CD4-positive, alpha-beta T cell (primary cell): Measurements from ENCODE around the gene MAGEC1. TPM values are rescaled to one million over a fixed set of nuclear protein-coding genes. Genes with fewer than 3 reads are reported as not detected.

ENCODE experiments used
- ATAC-seq: fragments of 200-7000 bp; cut with Tn5 transposase; one replicate; pipeline ENCODE4 v1.10.0; 2022; ENCODE audit warnings: mild to moderate bottlenecking; ENCODE audit not compliant: poor library complexity
- CTCF ChIA-PET: fragments of 350-600 bp; sonication (Branson Sonifier 250); formaldehyde crosslinking; loops from one replicate; lab custom pipeline; 2021; ENCODE audit warnings: antibody characterized with exemption, inconsistent platforms; lab: Charles Lee
- POLR2A ChIA-PET: fragments of 350-600 bp; sonication (Branson Sonifier 250); formaldehyde crosslinking; loops from one replicate; lab custom pipeline; 2021; ENCODE audit warnings: antibody characterized with exemption, inconsistent platforms; lab: Charles Lee
- DNase-seq, 14 experiments: peaks; one replicate each; pipeline ENCODE4 v3.0.0-alpha.2; 2013 to 2020; ENCODE audit warnings: mixed read lengths in 2 of 14
- H3K27ac ChIP-seq, 2 donors: one replicate each; pipeline versions ENCODE4 v1.5.1 to v1.7.0; 2013; ENCODE audit warnings: low read length in 2 of 2, low read depth in 1 of 2, mild to moderate bottlenecking in 1 of 2
- H3K27me3 ChIP-seq, 2 experiments: 1 replicate in 1 of 2; 2 replicates in 1 of 2; pipeline versions ENCODE4 v1.6.1 to v1.7.0; 2013; ENCODE audit warnings: low read length in 2 of 2, control low read depth in 1 of 2, mild to moderate bottlenecking in 1 of 2, moderate library complexity in 1 of 2; ENCODE audit not compliant: insufficient read depth in 2 of 2, control insufficient read depth in 1 of 2
- H3K36me3 ChIP-seq: one replicate; pipeline ENCODE4 v1.6.1; 2013; ENCODE audit warnings: low read length, control low read depth; ENCODE audit not compliant: insufficient read depth
- H3K4me1 ChIP-seq: one replicate; pipeline ENCODE4 v1.6.1; 2013; ENCODE audit warnings: low read length, control low read depth; ENCODE audit not compliant: insufficient read depth
- H3K4me3 ChIP-seq: one replicate; pipeline ENCODE4 v1.5.1; 2013; ENCODE audit warnings: mild to moderate bottlenecking, low read length, moderate library complexity
- H3K9me3 ChIP-seq, 2 experiments: 1 replicate in 1 of 2; 2 replicates in 1 of 2; pipeline versions ENCODE4 v1.6.1 to v1.7.0; 2013; ENCODE audit warnings: low read length in 2 of 2, mild to moderate bottlenecking in 2 of 2, control low read depth in 1 of 2, moderate library complexity in 1 of 2; ENCODE audit not compliant: control insufficient read depth in 1 of 2, insufficient read depth in 1 of 2
- H3K27ac Mint-ChIP-seq: one replicate; pipeline ENCODE4 v1.8.0; 2020; ENCODE audit warnings: mixed read lengths
- H3K27me3 Mint-ChIP-seq: one replicate; pipeline ENCODE4 v1.8.0; 2021; ENCODE audit warnings: mixed read lengths
- H3K36me3 Mint-ChIP-seq: one replicate; pipeline ENCODE4 v1.8.0; 2021; ENCODE audit warnings: low read depth, mixed read lengths
- H3K4me1 Mint-ChIP-seq: one replicate; pipeline ENCODE4 v1.8.0; 2021; ENCODE audit warnings: low read depth, mixed read lengths
- H3K4me3 Mint-ChIP-seq: one replicate; pipeline ENCODE4 v1.8.0; 2020; ENCODE audit warnings: mild to moderate bottlenecking, mixed read lengths
- H3K9me3 Mint-ChIP-seq: one replicate; pipeline ENCODE4 v1.8.0; 2020; ENCODE audit warnings: mixed read lengths
- intact Hi-C, 2 experiments: fragments of 100-400 bp; cut with DNase I in 1 of 2; cut with micrococcal nuclease in 1 of 2; formaldehyde crosslinking; loops; one replicate each; pipeline versions ENCODE4 v1.15.1 to v1.9.0; 2023 to 2025; cut with DNase I, micrococcal nuclease
- total RNA-seq, 174 experiments: library from RNA in 2 of 174; stranded (reverse) in 2 of 174; gene quantifications; one replicate each; pipeline ENCODE4 v1.2.3 and lab custom pipeline; 2021 to 2026
- TF ChIP-seq, protein P1 (sequence below): fragments of 200-600 bp; IDR thresholded peaks from one replicate; pipeline ENCODE4 v1.8.0; 2022; ENCODE audit warnings: antibody characterized with exemption, mild to moderate bottlenecking

The MAGEC1 gene
- total RNA-seq, 2 experiments from 2014 or later = not detected

DNA sequence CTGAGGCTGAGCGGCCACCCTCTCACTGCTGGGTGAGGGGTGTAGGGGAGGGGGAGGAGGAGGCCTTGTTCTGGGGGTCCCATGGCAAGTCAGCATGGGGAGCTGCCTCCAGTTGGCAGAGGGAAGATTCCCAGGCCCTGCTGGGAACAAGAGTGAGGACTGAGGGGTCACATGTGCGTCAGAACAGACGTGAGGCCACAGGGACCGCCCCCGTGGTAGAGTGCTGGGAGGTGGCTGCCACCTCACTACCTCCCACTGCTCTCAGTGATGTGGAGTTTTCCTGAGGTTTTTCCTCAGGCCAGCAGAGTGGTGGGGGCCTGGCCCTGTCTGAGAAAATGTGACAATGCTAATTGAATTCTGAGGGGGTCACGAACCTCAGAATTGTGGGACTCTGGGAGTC, 568 bp downstream of the MAGEC1 start:
- no peak for DNase-seq
- Mint-ChIP-seq H3K4me1 (no peaks in the 10 kb centered on the region), H3K9me3 (no peaks in the 10 kb centered on the region), H3K27ac (no peak overlapping the region), H3K36me3 (no peaks in the 10 kb centered on the region), H3K27me3 (no peaks in the 10 kb centered on the region), H3K4me3 (no peak overlapping the region)
- intact Hi-C loops = no loop called here
- H3K9me3 ChIP-seq = peaks cover 0 to 19% of the 10 kb centered on the region in 2 experiments
- no peaks in the 10 kb centered on the region for H3K27me3 ChIP-seq
- POLR2A ChIA-PET = no interaction called here
- no peaks in the 10 kb centered on the region for H3K36me3 ChIP-seq
- no peak for ATAC-seq
- no peaks in the 10 kb centered on the region for H3K4me1 ChIP-seq
- no peak overlapping the region for H3K27ac ChIP-seq
- CTCF ChIA-PET = no interaction called here
- TF ChIP-seq, protein P1, sequence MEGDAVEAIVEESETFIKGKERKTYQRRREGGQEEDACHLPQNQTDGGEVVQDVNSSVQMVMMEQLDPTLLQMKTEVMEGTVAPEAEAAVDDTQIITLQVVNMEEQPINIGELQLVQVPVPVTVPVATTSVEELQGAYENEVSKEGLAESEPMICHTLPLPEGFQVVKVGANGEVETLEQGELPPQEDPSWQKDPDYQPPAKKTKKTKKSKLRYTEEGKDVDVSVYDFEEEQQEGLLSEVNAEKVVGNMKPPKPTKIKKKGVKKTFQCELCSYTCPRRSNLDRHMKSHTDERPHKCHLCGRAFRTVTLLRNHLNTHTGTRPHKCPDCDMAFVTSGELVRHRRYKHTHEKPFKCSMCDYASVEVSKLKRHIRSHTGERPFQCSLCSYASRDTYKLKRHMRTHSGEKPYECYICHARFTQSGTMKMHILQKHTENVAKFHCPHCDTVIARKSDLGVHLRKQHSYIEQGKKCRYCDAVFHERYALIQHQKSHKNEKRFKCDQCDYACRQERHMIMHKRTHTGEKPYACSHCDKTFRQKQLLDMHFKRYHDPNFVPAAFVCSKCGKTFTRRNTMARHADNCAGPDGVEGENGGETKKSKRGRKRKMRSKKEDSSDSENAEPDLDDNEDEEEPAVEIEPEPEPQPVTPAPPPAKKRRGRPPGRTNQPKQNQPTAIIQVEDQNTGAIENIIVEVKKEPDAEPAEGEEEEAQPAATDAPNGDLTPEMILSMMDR = no peak
- H3K4me3 ChIP-seq = no peak overlapping the region

DNA sequence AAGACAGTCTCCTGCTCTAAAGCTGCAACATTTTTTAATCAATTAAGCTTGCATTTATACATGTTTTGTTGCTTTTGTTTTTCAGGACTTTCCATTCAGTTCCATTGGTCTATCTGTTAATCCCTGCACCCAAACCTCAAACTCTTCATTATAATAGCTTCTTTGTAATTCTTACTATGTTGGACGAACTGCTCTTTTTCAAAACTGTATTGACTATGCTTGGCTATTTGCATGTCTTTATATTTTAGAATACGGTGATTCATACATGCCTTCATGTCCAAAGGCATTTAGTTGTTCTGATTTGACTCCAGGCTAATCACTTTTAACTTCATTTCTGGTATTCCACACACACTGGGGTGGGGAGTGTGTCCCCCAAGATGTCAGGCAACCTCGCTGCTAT, 14.1 kb downstream of the MAGEC1 start:
- no peak overlapping the region for H3K27ac Mint-ChIP-seq
- H3K9me3 Mint-ChIP-seq = no peaks in the 10 kb centered on the region
- no peaks in the 10 kb centered on the region for H3K4me1 ChIP-seq
- no peak overlapping the region for H3K27ac ChIP-seq
- intact Hi-C loops = no loop called here
- ATAC-seq (no peak), DNase-seq (no peak)
- H3K36me3 Mint-ChIP-seq = no peaks in the 10 kb centered on the region
- H3K9me3 ChIP-seq = no peaks in the 10 kb centered on the region
- no peaks in the 10 kb centered on the region for H3K27me3 Mint-ChIP-seq
- POLR2A ChIA-PET = no interaction called here
- H3K4me1 Mint-ChIP-seq = no peaks in the 10 kb centered on the region
- CTCF ChIA-PET = no interaction called here
- H3K27me3 ChIP-seq = no peaks in the 10 kb centered on the region
- H3K36me3 ChIP-seq = no peaks in the 10 kb centered on the region
- no peak overlapping the region for H3K4me3 ChIP-seq
- H3K4me3 Mint-ChIP-seq = no peak overlapping the region
- TF ChIP-seq, protein P1 = no peak

DNA sequence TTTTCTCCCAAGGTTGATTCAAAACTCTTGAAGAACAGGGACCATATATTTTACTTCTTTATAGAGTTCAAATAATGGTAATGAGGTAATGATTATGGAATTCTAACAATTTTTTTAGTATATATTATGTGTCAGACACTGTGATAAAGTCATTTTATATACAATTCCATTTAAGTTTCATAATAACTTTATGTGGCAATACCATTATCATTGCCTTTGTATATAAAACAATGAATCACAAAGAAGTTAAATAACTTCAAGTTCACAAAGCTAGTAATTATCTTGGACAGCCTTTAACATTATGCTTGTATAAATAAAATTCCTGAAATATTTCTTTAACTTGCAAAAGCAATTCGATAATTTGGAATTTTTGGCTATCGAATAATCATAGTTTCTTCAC, 20.6 kb downstream of the MAGEC1 start:
- ChIA-PET POLR2A (no interaction called here), CTCF (no interaction called here)
- Mint-ChIP-seq H3K4me1 (no peaks in the 10 kb centered on the region), H3K36me3 (no peaks in the 10 kb centered on the region), H3K4me3 (no peak overlapping the region), H3K9me3 (no peaks in the 10 kb centered on the region), H3K27me3 (no peaks in the 10 kb centered on the region), H3K27ac (no peak overlapping the region)
- ATAC-seq (no peak), DNase-seq (no peak)
- no peak overlapping the region for H3K27ac ChIP-seq
- H3K9me3 ChIP-seq = no peaks in the 10 kb centered on the region
- H3K4me1 ChIP-seq = no peaks in the 10 kb centered on the region
- H3K27me3 ChIP-seq = no peaks in the 10 kb centered on the region
- TF ChIP-seq, protein P1 = no peak
- H3K4me3 ChIP-seq = no peak overlapping the region
- intact Hi-C loops = no loop called here
- H3K36me3 ChIP-seq = no peaks in the 10 kb centered on the region
